Measurements from ENCODE around the gene MOB3C.
"Not testable (repeated sequence)": the region's sequence is repeated elsewhere in the genome, so short reads cannot be mapped to it uniquely, and the experiment has no call there.

The MOB3C gene
- total RNA-seq = 15.9 to 23.1 reads per million in 2 donors

GRCh38 chr1:46616277-46617107 lies at the start of gene MOB3C:
TSS of gene MOB3C (minus strand) at chr1:46616811. CDS start at chr1:46613321, 3,490 bp downstream.
- peak; percentile 41 to 75 (median 50) for DNase-seq

DNA sequence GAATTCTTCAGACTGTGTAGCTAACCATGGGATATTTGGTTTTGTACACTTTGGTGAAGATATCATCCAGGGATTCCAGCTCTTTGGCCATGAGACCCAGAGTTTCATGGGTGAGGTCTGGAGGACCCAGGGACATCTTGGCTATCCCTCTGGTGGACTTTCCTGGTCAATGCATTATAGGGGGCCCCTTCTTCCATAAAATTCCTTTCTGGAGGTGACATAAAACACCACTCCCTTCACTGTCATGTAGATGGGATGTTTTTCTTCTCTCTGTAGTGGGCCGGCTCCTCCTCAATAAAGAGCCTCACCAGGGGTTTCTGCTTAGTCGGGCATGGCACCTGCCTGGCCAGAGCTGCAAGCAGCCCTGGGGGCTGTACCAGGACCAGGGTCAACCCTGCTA lies 49.4 kb upstream of the MOB3C start:
- DNase-seq = no peak

DNA sequence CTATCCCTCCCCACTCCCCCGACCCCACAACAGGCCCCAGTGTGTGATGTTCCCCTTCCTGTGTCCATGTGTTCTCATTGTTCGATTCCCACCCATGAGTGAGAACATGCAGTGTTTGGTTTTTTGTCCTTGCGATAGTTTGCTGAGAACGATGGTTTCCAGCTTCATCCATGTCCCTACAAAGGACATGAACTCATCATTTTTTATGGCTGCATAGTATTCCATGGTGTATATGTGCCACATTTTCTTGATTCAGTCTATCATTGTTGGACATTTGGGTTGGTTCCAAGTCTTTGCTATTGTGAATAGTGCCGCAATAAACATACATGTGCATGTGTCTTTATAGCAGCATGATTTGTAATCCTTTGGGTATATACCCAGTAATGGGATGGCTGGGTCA lies 46.3 kb upstream of the MOB3C start:
- not testable (repeated sequence) for DNase-seq

GRCh38 chr1:46660116-46660515 lies 43.5 kb upstream of the MOB3C start:
- peak in 1 of 5 experiments; percentile 42 for DNase-seq

DNA sequence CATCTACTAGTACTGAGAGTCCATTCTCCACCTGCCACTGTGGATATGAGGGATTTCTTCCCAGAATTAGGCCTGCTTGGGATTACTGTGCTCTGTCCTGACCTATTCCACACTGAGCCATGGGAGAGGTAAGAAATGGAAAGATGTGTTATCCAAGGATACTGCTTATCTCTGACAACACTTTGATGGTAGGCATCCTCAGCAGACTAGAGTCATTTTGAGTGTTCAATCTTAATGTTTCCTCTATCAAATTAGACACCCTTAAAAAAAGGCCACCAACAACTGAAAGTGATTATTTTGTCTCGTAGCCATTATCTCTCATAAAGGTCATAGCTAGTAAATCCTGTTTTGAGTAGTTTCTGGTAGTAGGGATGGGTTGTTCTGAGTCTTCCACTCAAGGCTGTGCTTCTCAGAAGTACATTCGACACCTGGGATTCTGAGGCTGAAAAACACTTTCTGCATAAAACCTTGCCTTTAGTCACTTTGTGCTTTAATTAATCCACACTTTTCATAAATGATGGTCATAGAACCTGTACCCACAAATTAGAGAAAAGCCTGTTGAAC lies 42.8 kb upstream of the MOB3C start:
- DNase-seq = no peak

- DNase-seq = no peak
Observed at GRCh38 chr1:46657775-46658174, 41.2 kb upstream of the MOB3C start.

DNA sequence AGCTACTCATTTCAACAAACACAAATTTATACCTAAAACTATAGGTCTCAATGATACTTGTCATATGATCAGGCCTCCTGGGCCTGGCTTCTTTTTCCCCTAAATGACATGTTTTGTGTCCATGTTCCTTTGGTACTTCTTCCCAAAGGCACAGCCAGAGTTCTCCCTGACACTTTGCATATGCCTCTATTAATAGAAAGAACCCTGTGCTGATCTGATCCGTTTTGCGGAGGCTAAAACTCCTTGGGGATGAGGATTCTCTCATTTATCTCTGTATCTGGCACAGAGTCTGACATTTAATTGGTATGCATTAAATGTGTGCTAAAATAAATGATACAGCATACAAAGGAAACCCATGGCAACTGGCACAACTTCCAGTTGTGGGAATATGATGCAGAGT lies 40.0 kb upstream of the MOB3C start:
- no peak for DNase-seq

DNA sequence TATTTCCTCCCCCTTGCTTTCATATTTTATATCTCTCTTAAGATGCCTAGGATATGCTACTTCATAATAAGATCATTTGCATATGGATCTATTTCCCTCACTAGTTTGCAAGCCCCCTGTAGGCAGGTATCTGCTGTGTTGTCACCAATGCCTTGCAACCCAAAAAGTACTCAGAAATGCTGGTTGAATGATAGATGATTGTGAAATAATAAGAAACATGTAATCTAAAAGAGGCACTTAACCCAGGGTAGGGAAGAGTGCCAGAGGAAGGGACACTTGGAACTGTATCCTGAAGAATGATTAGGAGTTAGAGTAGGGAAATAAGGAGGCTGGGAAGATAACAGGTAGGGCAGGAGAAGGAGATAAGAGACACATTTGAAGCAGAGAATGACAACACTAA lies 39.2 kb upstream of the MOB3C start:
- DNase-seq = no peak

DNA sequence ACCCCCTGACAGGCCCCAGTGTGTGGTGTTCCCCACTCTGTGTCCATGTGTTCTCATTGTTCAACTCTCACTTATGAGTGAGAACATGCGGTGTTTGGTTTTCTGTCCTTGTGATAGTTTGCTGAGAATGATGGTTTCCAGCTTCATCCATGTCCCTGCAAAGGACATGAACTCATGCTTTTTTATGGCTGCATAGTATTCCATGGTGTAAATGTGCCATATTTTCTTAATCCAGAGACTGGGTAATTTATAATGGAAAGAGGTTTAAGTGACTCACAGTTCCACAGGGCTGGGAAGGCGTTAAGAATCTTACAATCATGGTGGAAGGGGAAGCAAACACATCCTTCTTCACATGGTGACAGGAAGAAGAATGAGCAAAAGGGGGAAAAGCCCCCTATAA lies 38.1 kb upstream of the MOB3C start:
- not testable (repeated sequence) for DNase-seq

DNA sequence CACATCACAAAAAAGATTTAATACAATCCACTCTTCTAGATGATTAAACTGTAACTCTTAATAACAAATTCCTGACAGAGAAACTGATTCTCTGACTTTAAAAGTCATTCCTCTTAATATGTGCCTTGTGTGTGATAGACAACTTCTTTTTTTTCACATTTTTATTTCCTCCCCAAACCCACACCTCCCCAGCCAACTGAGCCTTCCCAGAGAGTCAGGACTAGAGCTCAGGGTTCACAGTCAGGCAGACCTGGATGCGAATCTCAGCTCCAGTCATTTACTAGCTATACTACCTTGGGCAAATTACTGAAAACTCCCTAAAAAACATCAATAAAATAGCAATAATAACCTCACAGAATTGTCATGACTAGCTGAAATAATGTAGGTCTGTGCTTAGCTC lies 37.4 kb upstream of the MOB3C start:
- DNase-seq = no peak

GRCh38 chr1:46653405-46653958 lies 36.9 kb upstream of the MOB3C start:
- no peak for DNase-seq

DNA sequence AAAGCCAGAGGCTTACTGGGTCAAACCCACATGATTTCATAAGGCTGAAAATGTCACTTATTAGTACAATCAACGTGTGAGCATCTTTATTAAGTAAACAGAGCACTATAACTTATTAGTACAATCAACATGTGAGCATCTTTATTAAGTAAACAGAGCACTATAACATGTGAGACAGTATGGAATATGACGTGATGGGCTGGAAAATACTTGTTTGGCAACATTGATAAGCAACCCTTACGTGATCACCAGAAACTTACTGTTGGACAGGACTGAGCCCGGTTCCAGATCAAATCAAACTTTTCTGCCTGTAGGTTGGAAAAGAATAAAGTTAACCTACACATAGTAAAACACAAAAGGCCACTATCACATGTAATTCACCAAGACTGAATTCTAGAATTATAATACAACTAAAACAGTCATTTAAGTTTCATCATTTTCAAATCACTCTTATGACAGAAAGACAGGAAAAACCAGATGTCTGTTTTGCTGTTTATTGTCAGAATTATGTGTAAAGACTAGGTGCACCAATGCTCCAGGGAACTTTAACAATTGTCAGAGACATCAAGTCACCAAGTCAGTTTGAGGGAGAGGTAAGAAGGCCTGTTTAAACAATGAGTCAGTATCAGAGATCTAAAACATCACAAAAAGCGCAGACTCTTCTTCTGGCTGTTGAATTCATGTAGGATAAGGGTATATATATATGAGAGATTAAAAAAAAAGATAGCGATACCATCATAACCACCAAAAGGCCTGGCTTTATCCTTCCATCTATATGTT lies 35.9 kb upstream of the MOB3C start:
- peak in 1 of 5 experiments; percentile 51 for DNase-seq

DNA sequence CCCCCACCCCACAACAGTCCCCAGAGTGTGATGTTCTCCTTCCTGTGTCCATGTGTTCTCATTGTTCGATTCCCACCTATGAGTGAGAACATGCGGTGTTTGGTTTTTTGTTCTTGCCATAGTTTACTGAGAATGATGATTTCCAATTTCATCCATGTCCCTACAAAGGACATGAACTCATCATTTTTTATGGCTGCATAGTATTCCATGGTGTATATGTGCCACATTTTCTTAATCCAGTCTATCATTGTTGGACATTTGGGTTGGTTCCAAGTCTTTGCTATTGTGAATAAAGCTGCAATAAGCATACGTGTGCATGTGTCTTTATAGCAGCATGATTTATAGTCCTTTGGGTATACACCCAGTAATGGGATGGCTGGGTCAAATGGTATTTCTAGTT lies 34.5 kb upstream of the MOB3C start:
- not testable (repeated sequence) for DNase-seq

GRCh38 chr1:46650491-46650890 lies 33.9 kb upstream of the MOB3C start:
- no peak for DNase-seq

DNA sequence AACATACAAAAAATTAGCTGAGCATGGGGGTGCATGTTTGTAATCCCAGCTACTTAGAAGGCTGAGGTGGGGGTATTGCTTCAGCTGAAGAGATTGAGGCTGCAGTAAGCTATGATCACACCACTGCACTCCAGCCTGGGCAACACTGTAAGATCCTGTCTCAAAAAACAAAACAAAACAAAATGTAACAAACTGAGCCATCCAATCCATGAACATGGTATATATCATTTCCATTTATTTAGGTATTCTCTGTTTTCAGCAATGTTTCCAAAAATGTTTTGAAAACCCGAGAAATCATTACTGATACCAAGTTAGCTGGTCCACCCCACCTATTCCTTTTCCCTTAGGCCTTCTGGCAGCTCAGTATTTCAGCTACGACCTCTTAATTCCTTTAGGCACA lies 33.2 kb upstream of the MOB3C start:
- DNase-seq = no peak

DNA sequence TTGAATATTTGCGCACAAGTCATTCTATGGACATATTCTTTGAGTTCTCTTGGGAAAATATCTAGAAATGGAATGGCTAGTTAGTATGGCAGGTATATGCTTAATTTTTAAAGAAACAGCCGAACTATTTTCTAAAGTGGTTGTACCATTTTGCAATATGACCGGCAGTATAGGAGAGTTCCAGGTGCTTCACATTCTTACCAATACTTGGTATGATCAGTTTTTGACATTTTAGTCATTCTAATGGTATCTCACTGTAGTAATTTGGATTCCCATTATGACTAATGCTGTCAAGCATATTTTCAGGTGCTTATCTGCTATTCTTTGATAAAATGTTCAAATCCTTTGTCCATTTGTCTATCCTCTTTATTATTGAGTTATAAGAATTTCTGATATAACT lies 31.0 kb upstream of the MOB3C start:
- DNase-seq = no peak

- DNase-seq = no peak
Observed at GRCh38 chr1:46646844-46647243, 30.2 kb upstream of the MOB3C start.

DNA sequence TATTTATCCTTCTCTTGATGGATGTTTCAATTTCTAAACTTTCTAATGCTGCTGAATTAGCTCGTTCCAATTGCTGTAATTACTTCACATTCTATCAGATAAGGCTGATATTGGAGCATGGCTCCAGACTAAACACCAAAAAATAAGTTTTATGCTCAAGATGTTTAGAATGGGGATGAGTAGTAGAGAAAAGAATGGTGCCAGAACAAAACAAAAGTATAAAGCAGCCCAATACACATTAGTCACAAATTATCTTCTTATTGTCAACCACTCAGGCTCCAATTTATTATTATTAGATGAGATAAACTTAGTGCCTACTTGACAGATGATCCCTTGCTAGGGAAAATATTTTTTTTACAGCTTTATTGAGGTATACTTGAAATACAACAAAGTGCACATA lies 29.7 kb upstream of the MOB3C start:
- no peak for DNase-seq

DNA sequence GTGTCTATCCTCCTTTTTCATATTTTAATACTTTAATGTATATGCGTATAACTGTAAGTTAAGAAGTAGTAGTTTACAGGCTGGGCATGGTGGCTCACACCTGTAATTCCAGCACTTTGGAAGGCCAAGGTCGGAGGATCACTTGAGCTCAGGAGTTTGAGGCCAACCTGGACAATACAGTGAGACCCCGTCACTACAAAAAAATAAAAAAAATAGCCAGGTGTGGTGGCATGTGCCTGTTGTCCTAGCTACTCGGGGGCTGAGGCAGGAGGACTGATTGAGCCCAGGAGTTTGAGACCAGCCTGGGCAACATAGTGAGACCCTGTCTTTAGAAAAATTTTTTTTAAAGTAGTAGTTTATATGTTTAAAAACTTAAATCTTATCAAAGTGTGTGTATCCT lies 29.2 kb upstream of the MOB3C start:
- DNase-seq = no peak

GRCh38 chr1:46643368-46643775 lies 26.8 kb upstream of the MOB3C start:
- no peak for DNase-seq

DNA sequence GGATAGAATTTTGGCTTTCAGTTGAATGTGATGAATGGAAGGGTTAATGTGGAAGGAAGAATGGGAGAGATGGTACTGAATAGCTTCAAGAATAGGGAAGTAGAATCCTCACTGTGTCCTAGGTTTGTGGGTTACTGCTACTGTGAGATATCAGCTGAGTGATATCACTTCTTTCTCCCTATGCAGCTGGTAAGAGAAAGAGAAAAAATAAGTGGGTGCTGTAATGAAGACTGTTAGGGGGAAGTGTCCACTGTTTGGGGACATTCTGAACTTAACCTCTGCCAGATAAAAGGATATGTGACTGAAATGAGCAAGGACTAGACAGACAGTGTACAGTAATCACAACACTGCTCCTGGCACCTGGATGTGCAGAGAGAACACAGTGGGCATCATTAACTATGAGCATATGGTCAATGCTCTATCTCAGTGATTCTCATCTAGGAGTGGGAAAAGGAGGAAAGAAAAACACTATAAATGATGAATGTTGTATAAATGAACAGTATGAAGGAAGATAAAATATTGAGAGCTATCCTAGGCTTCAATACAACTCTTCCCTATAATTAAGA lies 25.6 kb upstream of the MOB3C start:
- no peak for DNase-seq

GRCh38 chr1:46639547-46639946 lies 22.9 kb upstream of the MOB3C start:
- DNase-seq = no peak

GRCh38 chr1:46638921-46639320 lies 22.3 kb upstream of the MOB3C start:
- no peak for DNase-seq

All from T-helper 2 cell (primary cell).